Keratinocyte (primary cell): Measurements from ENCODE around the gene ZNF407.

Source experiments
- EZH2 ChIP-seq: IDR thresholded peaks from one replicate; pipeline ENCODE4 v1.6.1; 2012; ENCODE audit warnings: inconsistent platforms, mild to moderate bottlenecking, low read length, moderate library complexity
- TF ChIP-seq, protein P1 (sequence below), 3 experiments: IDR thresholded peaks in 1 of 3; conservative IDR thresholded peaks in 1 of 3; optimal IDR thresholded peaks in 1 of 3; 2 replicates in 2 of 3; 3 replicates in 1 of 3; pipeline versions ENCODE3 to v1.5.1; 2011; ENCODE audit warnings: low read length in 3 of 3, mild to moderate bottlenecking in 3 of 3, moderate library complexity in 2 of 3, control low read depth in 1 of 3, inconsistent platforms in 1 of 3; ENCODE audit not compliant: insufficient read depth in 2 of 3; ENCODE audit errors: extremely low read depth in 1 of 3

DNA sequence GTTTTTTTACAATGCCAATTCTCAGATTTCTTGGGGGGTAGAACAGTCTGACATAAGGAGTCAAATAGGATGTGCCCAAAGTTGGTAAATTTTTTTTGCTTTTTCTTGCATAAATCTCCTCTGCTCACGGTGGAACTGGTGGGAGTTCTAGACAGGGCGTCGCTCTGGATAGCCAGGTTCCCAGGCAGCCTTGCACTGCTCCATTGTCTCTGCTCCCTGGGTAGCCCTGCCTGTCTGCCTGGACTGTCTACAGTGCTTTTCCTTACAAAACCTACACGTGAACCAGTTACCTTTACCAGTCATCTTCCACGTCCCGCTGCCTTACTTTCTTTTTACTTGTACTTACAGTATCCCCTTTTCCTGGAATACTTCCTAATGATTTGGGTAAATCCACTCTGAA, 117.1 kb downstream of the ZNF407 start:
- TF ChIP-seq, protein P1, sequence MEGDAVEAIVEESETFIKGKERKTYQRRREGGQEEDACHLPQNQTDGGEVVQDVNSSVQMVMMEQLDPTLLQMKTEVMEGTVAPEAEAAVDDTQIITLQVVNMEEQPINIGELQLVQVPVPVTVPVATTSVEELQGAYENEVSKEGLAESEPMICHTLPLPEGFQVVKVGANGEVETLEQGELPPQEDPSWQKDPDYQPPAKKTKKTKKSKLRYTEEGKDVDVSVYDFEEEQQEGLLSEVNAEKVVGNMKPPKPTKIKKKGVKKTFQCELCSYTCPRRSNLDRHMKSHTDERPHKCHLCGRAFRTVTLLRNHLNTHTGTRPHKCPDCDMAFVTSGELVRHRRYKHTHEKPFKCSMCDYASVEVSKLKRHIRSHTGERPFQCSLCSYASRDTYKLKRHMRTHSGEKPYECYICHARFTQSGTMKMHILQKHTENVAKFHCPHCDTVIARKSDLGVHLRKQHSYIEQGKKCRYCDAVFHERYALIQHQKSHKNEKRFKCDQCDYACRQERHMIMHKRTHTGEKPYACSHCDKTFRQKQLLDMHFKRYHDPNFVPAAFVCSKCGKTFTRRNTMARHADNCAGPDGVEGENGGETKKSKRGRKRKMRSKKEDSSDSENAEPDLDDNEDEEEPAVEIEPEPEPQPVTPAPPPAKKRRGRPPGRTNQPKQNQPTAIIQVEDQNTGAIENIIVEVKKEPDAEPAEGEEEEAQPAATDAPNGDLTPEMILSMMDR (optimal IDR thresholded peaks at IDR 0.05 in 1 of 3, IDR thresholded peaks at IDR 0.05 in 1 of 3, conservative IDR thresholded peaks at IDR 0.05 in 1 of 3; ENCODE audit: extremely low read depth in 1 of 3, insufficient read depth in 2 of 3, low read length in 3 of 3): no peak
- no peak for TF ChIP-seq EZH2
